ENCODE data around the gene FNIP2. TPM values are rescaled to one million over a fixed set of nuclear protein-coding genes. Genes with fewer than 3 reads are reported as not detected.

The FNIP2 gene
- polyA plus RNA-seq, 1 donor from 2014 or later, result 51.7 TPM

DNA sequence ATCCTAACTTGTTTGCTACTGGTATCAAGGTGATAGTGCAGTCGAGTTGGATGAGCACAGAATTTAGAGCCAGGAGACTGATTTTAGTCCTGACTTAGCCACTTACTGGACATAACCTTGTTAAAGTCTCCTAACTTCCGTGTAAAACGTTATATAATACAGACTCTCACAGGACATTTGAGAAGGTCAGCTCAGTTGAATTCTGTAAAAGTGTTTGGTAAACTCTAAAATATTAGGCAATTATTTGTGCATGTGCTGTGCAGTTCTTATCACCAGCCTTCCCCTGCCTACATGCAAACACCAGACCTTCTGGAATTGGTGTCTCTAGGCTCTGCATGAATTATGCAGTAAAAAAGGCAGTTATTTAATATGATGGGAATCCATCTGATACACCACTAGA, 45.4 kb downstream of the FNIP2 start:
- Histone ChIP-seq H4K20me1 (ENCODE audit: insufficient read depth) (no peaks in the 10 kb centered on the region), H3K27ac (ENCODE audit: low read length) (no peak overlapping the region), H3K4me3 (ENCODE audit: low read length) (no peak overlapping the region), H2AFZ (ENCODE audit: low read depth, low read length) (no peak overlapping the region), H3K4me2 (ENCODE audit: low read length) (no peak overlapping the region), H3K79me2 (replicated peaks; ENCODE audit: insufficient read depth, low read length) (peaks cover 19% of the 10 kb centered on the region), H3F3A (ENCODE audit: insufficient read depth, low read length, poor library complexity, severe bottlenecking) (no peaks in the 10 kb centered on the region), H3K9ac (ENCODE audit: low read length) (no peak overlapping the region), H3K27me3 (ENCODE audit: insufficient read depth, low read depth, low read length) (no peaks in the 10 kb centered on the region), H3K9me3 (ENCODE audit: low read length) (no peaks in the 10 kb centered on the region), H3K9me2 (ENCODE audit: insufficient read depth, low read length) (no peaks in the 10 kb centered on the region), H3K36me3 (ENCODE audit: insufficient read depth, low read length) (no peaks in the 10 kb centered on the region)
- TF ChIP-seq, protein P1, sequence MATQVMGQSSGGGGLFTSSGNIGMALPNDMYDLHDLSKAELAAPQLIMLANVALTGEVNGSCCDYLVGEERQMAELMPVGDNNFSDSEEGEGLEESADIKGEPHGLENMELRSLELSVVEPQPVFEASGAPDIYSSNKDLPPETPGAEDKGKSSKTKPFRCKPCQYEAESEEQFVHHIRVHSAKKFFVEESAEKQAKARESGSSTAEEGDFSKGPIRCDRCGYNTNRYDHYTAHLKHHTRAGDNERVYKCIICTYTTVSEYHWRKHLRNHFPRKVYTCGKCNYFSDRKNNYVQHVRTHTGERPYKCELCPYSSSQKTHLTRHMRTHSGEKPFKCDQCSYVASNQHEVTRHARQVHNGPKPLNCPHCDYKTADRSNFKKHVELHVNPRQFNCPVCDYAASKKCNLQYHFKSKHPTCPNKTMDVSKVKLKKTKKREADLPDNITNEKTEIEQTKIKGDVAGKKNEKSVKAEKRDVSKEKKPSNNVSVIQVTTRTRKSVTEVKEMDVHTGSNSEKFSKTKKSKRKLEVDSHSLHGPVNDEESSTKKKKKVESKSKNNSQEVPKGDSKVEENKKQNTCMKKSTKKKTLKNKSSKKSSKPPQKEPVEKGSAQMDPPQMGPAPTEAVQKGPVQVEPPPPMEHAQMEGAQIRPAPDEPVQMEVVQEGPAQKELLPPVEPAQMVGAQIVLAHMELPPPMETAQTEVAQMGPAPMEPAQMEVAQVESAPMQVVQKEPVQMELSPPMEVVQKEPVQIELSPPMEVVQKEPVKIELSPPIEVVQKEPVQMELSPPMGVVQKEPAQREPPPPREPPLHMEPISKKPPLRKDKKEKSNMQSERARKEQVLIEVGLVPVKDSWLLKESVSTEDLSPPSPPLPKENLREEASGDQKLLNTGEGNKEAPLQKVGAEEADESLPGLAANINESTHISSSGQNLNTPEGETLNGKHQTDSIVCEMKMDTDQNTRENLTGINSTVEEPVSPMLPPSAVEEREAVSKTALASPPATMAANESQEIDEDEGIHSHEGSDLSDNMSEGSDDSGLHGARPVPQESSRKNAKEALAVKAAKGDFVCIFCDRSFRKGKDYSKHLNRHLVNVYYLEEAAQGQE (IDR thresholded peaks at IDR 0.05; ENCODE audit: borderline replicate concordance), result no peak
- TF ChIP-seq SMC3 (conservative IDR thresholded peaks at IDR 0.05; ENCODE audit: poor library complexity) (no peak), EP300 (conservative IDR thresholded peaks at IDR 0.05; ENCODE audit: poor library complexity, severe bottlenecking) (no peak), POLR2AphosphoS5 (IDR thresholded peaks at IDR 0.05) (no peak), TAF1 (IDR thresholded peaks at IDR 0.05; ENCODE audit: low read depth) (no peak), RAD21 (conservative IDR thresholded peaks at IDR 0.05) (no peak), EZH2 (IDR thresholded peaks at IDR 0.05; ENCODE audit: borderline replicate concordance, insufficient read depth, low read length, poor library complexity, severe bottlenecking) (no peak), MXI1 (conservative IDR thresholded peaks at IDR 0.05; ENCODE audit: poor library complexity, severe bottlenecking) (no peak)
- TF ChIP-seq, protein P2, sequence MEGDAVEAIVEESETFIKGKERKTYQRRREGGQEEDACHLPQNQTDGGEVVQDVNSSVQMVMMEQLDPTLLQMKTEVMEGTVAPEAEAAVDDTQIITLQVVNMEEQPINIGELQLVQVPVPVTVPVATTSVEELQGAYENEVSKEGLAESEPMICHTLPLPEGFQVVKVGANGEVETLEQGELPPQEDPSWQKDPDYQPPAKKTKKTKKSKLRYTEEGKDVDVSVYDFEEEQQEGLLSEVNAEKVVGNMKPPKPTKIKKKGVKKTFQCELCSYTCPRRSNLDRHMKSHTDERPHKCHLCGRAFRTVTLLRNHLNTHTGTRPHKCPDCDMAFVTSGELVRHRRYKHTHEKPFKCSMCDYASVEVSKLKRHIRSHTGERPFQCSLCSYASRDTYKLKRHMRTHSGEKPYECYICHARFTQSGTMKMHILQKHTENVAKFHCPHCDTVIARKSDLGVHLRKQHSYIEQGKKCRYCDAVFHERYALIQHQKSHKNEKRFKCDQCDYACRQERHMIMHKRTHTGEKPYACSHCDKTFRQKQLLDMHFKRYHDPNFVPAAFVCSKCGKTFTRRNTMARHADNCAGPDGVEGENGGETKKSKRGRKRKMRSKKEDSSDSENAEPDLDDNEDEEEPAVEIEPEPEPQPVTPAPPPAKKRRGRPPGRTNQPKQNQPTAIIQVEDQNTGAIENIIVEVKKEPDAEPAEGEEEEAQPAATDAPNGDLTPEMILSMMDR (IDR thresholded peaks at IDR 0.05; ENCODE audit: poor library complexity, severe bottlenecking), result no peak

DNA sequence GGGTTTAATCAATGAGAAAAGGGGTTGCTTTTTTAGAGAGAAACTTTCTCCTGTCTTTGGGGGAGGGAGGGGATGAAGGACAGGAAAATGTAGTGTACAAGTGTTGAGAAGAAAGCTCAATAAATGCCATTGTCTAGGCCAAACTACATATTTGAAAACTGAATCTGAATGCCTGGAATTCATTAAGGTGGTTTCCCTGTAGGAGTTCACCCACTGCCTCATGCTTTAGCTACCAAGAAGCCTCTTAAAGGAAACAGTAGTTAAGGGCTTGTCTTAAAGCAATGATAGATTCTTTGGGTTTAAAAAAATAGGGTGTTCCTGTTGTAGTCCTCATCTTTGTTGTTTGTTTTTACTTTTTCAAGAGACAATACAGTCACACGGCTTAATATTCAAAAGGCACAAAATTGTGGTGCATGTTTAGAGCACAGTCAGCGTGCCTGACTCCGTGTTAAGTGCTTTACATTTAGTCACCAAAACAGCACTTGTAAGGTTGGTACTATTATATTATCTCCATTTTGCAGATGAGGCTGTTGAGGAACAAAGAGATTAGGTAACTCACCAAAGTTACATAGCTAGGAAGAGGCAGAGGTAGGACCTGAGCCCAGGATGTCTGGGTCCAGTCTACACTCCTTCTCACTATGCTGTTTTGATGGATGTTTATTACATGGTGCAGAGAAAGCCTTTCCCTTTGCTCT, 46.0 kb downstream of the FNIP2 start:
- H3K79me2 ChIP-seq (replicated peaks; ENCODE audit: insufficient read depth, low read length), result peaks cover 19% of the 10 kb centered on the region
- H3K36me3 ChIP-seq (ENCODE audit: insufficient read depth, low read length), result no peaks in the 10 kb centered on the region
- H3K27me3 ChIP-seq (ENCODE audit: insufficient read depth, low read depth, low read length), result no peaks in the 10 kb centered on the region
- H3F3A ChIP-seq (ENCODE audit: insufficient read depth, low read length, poor library complexity, severe bottlenecking), result no peaks in the 10 kb centered on the region
- TF ChIP-seq MXI1 (conservative IDR thresholded peaks at IDR 0.05; ENCODE audit: poor library complexity, severe bottlenecking) (no peak), EP300 (conservative IDR thresholded peaks at IDR 0.05; ENCODE audit: poor library complexity, severe bottlenecking) (no peak), TAF1 (IDR thresholded peaks at IDR 0.05; ENCODE audit: low read depth) (no peak), SMC3 (conservative IDR thresholded peaks at IDR 0.05; ENCODE audit: poor library complexity) (no peak), POLR2AphosphoS5 (IDR thresholded peaks at IDR 0.05) (no peak), EZH2 (IDR thresholded peaks at IDR 0.05; ENCODE audit: borderline replicate concordance, insufficient read depth, low read length, poor library complexity, severe bottlenecking) (no peak), RAD21 (conservative IDR thresholded peaks at IDR 0.05) (no peak)
- TF ChIP-seq, protein P1 (IDR thresholded peaks at IDR 0.05; ENCODE audit: borderline replicate concordance), result no peak
- TF ChIP-seq, protein P2 (IDR thresholded peaks at IDR 0.05; ENCODE audit: poor library complexity, severe bottlenecking), result no peak
- H4K20me1 ChIP-seq (ENCODE audit: insufficient read depth), result no peaks in the 10 kb centered on the region
- no peak overlapping the region for H3K27ac ChIP-seq (ENCODE audit: low read length)
- H3K4me3 ChIP-seq (ENCODE audit: low read length), result no peak overlapping the region
- no peaks in the 10 kb centered on the region for H3K9me2 ChIP-seq (ENCODE audit: insufficient read depth, low read length)
- no peak overlapping the region for H3K9ac ChIP-seq (ENCODE audit: low read length)
- no peaks in the 10 kb centered on the region for H3K9me3 ChIP-seq (ENCODE audit: low read length)
- no peak overlapping the region for H3K4me2 ChIP-seq (ENCODE audit: low read length)
- no peak overlapping the region for H2AFZ ChIP-seq (ENCODE audit: low read depth, low read length)

Data from neural cell (in vitro differentiated cells).